IPS-18a (cell line): ENCODE data around the gene DDX49.

ENCODE experiments used
- H3K27ac ChIP-seq: one replicate; pipeline ENCODE4 v1.5.1; 2013; ENCODE audit warnings: low read length
- H3K27me3 ChIP-seq: one replicate; pipeline ENCODE4 v1.6.1; 2013; ENCODE audit warnings: mild to moderate bottlenecking, low read length; ENCODE audit not compliant: control insufficient read depth, insufficient read depth
- H3K36me3 ChIP-seq: one replicate; pipeline ENCODE4 v1.6.1; 2013; ENCODE audit warnings: low read depth, low read length; ENCODE audit not compliant: control insufficient read depth
- H3K4me1 ChIP-seq: one replicate; pipeline ENCODE4 v1.6.1; 2013; ENCODE audit warnings: low read depth, low read length; ENCODE audit not compliant: control insufficient read depth
- H3K4me3 ChIP-seq: one replicate; pipeline ENCODE4 v1.5.1; 2013; ENCODE audit warnings: low read length
- H3K9ac ChIP-seq: one replicate; pipeline ENCODE4 v1.6.1; 2013; ENCODE audit warnings: mild to moderate bottlenecking, low read length, moderate library complexity
- H3K9me3 ChIP-seq: one replicate; pipeline ENCODE4 v1.6.1; 2013; ENCODE audit warnings: low read depth, low read length; ENCODE audit not compliant: control insufficient read depth

The DDX49 gene

DNA sequence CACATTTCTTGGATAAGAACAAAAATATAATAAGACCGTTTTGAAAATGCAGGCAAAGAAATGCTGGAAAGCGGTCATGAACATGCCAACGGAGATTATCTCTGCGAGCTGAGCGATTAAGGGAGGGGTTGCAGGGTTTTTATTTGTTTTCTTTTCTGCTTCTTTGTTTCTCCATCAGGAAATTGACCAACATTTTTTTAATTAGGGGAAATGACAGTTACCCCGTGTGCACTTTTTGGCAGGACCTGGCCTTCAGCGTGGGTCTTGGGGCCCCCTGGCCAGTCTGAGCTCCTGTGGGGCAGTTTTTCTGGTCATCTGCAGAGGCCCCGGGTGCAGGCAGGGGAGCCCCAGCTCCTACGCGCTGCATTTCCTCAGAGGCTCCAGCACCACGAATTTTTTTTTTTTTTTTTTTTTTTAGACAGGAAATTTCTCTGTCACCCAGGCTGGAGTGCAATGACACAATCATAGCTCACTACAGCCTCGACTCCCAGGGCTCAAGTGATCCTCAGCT lies 52.8 kb downstream of the DDX49 start:
- Histone ChIP-seq H3K27me3 (no peaks in the 10 kb centered on the region), H3K9me3 (no peaks in the 10 kb centered on the region), H3K27ac (no peak overlapping the region), H3K4me3 (no peak overlapping the region), H3K4me1 (no peaks in the 10 kb centered on the region), H3K9ac (no peak overlapping the region), H3K36me3 (no peaks in the 10 kb centered on the region)

DNA sequence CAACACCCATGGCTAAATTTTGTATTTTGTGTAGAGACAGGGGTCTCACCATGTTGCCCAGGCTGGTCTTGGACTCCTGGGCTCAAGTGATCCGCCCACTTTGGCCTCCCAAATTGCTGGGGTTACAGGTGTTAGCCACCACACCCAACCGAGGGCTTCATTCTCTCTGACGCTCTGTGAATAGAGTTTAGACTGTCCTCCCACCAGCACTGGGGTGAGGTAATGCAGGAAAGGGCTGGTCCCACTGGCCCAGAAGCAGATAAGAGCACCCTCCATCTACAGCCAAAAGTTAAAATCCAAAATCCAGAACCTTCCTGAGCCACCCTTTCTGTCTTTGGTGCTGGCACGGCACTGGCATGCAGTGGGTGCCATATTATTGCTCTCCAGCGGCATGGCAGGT lies 53.3 kb downstream of the DDX49 start:
- Histone ChIP-seq H3K4me1 (no peaks in the 10 kb centered on the region), H3K9ac (no peak overlapping the region), H3K4me3 (no peak overlapping the region), H3K36me3 (no peaks in the 10 kb centered on the region), H3K27ac (no peak overlapping the region), H3K27me3 (no peaks in the 10 kb centered on the region), H3K9me3 (no peaks in the 10 kb centered on the region)

DNA sequence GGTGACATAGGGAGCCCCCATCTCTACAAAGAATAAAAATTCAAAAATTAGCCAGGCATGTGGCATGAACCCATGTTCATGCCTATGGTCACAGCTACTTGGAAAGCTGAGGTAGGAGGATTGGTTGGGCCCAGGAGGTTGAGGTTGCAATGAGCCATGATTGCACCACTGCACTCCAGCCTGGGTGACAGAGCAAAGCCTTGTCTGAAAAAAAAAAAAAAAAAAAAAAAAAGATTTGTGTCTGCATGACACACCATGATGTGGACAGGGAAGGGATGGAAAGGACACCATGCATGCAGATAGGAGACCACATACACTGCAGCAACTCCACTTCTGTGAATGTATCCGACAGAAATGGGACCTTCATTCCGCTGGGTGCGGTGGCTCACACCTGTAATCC lies 55.5 kb downstream of the DDX49 start:
- no peaks in the 10 kb centered on the region for H3K9me3 ChIP-seq
- H3K27ac ChIP-seq = no peak overlapping the region
- no peaks in the 10 kb centered on the region for H3K27me3 ChIP-seq
- H3K9ac ChIP-seq = no peak overlapping the region
- H3K36me3 ChIP-seq = no peaks in the 10 kb centered on the region
- H3K4me3 ChIP-seq = no peak overlapping the region
- H3K4me1 ChIP-seq = no peaks in the 10 kb centered on the region

DNA sequence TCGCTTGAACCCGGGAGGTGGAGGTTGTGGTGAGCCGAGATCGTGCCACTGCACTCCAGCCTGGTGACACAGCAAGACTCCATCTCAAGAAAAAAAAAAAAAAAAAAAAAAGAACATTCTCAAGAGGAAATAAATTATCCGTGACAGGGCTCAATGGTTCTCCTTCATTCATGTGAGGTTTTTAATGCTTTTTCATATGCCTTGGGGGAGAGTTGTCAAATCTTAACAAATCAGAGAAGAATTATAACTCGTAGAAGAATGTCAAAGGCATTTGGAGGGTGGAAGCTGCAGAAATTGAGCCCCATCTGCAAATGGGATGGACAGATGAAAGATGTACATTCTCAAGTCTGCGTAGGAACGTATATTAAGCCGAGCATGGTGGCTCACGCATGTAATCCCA lies 56.4 kb downstream of the DDX49 start:
- Histone ChIP-seq H3K9ac (no peak overlapping the region), H3K27ac (no peak overlapping the region), H3K36me3 (no peaks in the 10 kb centered on the region), H3K9me3 (no peaks in the 10 kb centered on the region), H3K4me1 (no peaks in the 10 kb centered on the region), H3K4me3 (no peak overlapping the region), H3K27me3 (no peaks in the 10 kb centered on the region)
